Liver (tissue), 3 donors: ENCODE results near the gene DIP2B.
"Not testable (repeated sequence)": the region's sequence is repeated elsewhere in the genome, so short reads cannot be mapped to it uniquely, and the experiment has no call there.

Experiments used
- EGR1 ChIP-seq, 2 donors: IDR thresholded peaks; 2 replicates each; pipeline ENCODE4 v1.6.1; 2016 to 2018; ENCODE audit warnings: antibody characterized with exemption in 2 of 2, low read depth in 2 of 2
- TAF1 ChIP-seq: conservative IDR thresholded peaks from 2 replicates; pipeline ENCODE4 v1.6.1; 2016; ENCODE audit warnings: antibody characterized with exemption, mild to moderate bottlenecking
- TF ChIP-seq, protein P1 (sequence below): fragments of 150-350 bp; IDR thresholded peaks from 2 replicates; pipeline ENCODE4 v1.5.1; 2017; ENCODE audit warnings: improper control_type of control experiment, low read depth, low read length; ENCODE audit not compliant: missing input control
- donor health status: healthy.
- donor health status: healthy.

DNA sequence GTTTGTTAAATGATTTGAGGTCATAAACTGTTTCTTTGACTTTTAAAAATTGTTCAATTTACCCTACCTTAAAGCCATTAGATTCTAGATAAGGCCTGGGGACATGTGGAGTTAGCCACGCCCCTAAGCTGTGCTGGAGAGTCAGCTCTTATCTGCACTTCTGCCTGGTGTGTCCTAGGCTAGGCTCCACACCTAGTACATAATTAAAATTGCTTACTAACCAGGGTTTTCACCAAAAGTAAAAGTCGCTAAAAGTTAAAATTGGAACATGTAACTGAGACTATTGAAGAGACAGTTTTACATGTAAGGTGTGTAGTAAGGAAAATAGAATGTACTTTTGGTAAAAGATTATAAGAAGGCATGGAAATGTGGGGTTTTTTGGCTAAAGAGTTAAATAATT lies 264.0 kb downstream of the DIP2B start:
- TF ChIP-seq, protein P1, sequence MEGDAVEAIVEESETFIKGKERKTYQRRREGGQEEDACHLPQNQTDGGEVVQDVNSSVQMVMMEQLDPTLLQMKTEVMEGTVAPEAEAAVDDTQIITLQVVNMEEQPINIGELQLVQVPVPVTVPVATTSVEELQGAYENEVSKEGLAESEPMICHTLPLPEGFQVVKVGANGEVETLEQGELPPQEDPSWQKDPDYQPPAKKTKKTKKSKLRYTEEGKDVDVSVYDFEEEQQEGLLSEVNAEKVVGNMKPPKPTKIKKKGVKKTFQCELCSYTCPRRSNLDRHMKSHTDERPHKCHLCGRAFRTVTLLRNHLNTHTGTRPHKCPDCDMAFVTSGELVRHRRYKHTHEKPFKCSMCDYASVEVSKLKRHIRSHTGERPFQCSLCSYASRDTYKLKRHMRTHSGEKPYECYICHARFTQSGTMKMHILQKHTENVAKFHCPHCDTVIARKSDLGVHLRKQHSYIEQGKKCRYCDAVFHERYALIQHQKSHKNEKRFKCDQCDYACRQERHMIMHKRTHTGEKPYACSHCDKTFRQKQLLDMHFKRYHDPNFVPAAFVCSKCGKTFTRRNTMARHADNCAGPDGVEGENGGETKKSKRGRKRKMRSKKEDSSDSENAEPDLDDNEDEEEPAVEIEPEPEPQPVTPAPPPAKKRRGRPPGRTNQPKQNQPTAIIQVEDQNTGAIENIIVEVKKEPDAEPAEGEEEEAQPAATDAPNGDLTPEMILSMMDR, result not testable (repeated sequence)
- not testable (repeated sequence) for TF ChIP-seq TAF1; EGR1 (IDR thresholded peaks at IDR 0.05; ENCODE audit: low read depth in 2 of 2)
